GM19023 (cell line): Measurements from ENCODE around the gene GNG8.

Experiments used
- ATAC-seq: cut with Tn5 transposase; IDR thresholded peaks from one replicate; pipeline ENCODE4 v1.9.1; 2021; ENCODE audit warnings: mild to moderate bottlenecking, moderate library complexity; ENCODE audit not compliant: unreplicated experiment

GNG8 gene

GRCh38 chr19:46621191-46622117 lies 14.5 kb downstream of the GNG8 start:
- ATAC-seq, result no peak

GRCh38 chr19:46620716-46621115 lies 15.3 kb downstream of the GNG8 start:
- ATAC-seq, result no peak

GRCh38 chr19:46620267-46620666 lies 15.7 kb downstream of the GNG8 start:
- no peak for ATAC-seq

GRCh38 chr19:46618670-46619231 lies 17.3 kb downstream of the GNG8 start:
- no peak for ATAC-seq

- ATAC-seq, result no peak
Measured at GRCh38 chr19:46617601-46618000, 18.4 kb downstream of the GNG8 start.

- no peak for ATAC-seq
Measured at GRCh38 chr19:46616631-46617322, 19.2 kb downstream of the GNG8 start.

- ATAC-seq, result no peak
Measured at GRCh38 chr19:46615966-46616365, 20.0 kb downstream of the GNG8 start.

GRCh38 chr19:46614114-46614722 lies 21.8 kb downstream of the GNG8 start:
- ATAC-seq, result no peak

GRCh38 chr19:46613525-46613924 lies 22.5 kb downstream of the GNG8 start:
- no peak for ATAC-seq

GRCh38 chr19:46611776-46612175 lies 24.2 kb downstream of the GNG8 start:
- no peak for ATAC-seq

GRCh38 chr19:46610851-46611770 lies 24.9 kb downstream of the GNG8 start:
- no peak for ATAC-seq

- no peak for ATAC-seq
Measured at GRCh38 chr19:46610413-46610775, 25.6 kb downstream of the GNG8 start.

GRCh38 chr19:46609511-46610412 lies 26.2 kb downstream of the GNG8 start:
- no peak for ATAC-seq

- no peak for ATAC-seq
Measured at GRCh38 chr19:46608581-46609345, 27.2 kb downstream of the GNG8 start.

- ATAC-seq, result no peak
Measured at GRCh38 chr19:46608178-46608577, 27.8 kb downstream of the GNG8 start.

- ATAC-seq, result no peak
Measured at GRCh38 chr19:46607448-46607841, 28.6 kb downstream of the GNG8 start.

- no peak for ATAC-seq
Measured at GRCh38 chr19:46606681-46607447, 29.1 kb downstream of the GNG8 start.

- ATAC-seq, result no peak
Measured at GRCh38 chr19:46606019-46606418, 30.0 kb downstream of the GNG8 start.
